GM10847 (cell line): Measurements from ENCODE around the gene SLC22A3.

Experiments
- POLR2A ChIP-seq: IDR thresholded peaks from 2 replicates; pipeline ENCODE4 v1.6.1; 2011; ENCODE audit not compliant: insufficient read length; ENCODE audit errors: extremely low read depth

Gene SLC22A3

DNA sequence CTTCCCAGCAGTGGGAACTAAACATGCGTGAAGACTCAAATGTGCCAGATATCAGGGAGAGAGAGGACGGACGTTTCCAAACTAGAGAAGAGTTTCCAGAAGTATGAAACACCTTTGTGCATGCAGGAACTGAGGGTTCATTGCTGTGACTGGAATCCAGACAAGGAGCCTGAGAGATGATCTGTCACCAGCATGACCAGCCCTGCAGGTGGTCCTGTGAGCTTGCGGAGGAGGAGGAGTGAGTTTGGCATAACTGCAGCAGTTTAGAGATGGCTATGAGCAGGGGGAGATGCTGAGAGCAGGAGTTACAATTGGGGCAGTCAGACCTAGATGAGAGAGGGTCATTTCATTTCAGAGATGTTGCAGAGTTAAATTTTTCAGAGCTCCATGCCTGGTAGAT lies 89.6 kb downstream of the SLC22A3 start:
- TF ChIP-seq POLR2A = no peak

DNA sequence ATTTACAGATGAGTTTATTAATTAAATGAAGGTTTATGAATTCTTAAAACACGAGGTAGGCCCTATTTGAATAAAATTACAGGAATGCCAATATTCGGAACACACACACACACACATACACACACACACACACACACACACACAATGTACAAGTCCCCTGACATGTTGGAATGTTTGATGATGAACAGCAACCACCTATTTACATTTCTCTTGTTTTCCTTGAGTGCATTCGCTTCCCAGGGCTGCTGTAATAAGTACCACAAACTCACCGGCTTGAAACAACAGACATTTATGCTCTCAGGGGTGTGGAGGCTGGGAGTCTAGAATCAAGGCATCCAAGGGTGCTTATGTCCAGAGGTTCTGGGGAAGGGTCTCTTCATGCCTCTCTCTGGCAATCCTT lies 90.3 kb downstream of the SLC22A3 start:
- no peak for TF ChIP-seq POLR2A

DNA sequence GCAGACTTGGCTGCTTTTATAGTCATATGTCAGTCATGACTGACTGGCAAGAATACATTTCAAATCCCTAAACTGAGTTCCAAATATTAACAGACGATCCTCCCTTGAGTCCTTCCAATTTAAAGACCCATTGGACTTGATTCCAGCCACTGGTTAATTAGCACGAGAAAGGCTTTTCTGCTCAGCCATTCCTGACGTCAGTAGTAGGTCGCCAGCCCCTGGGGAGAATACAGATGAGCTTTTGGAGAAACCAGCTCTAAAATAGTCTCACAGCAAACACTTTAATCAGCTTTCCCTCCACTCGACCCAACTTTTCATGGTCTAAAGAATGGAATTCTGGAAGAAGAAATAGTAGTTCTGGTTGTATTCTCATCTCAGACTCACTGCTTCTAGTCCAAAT lies 91.6 kb downstream of the SLC22A3 start:
- TF ChIP-seq POLR2A = no peak

DNA sequence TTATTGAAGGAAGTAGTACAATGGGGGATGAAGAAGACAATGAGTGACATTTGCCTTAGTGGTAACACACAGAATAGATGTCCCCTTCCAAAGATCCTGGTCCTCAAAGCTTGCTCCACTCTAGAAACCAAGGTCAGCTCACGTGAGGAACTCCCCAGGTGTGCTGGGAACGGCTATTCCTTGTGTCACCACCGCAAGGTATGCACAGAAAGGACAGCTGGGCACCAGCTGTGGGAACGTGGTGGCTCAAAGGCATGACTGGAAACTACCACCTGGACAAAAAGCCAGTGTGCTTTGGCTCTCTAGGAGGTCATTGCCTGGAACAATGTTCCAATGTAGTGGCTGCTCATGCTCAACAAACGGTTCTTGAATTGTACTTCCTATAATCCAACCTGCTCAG lies 94.0 kb downstream of the SLC22A3 start:
- no peak for TF ChIP-seq POLR2A

DNA sequence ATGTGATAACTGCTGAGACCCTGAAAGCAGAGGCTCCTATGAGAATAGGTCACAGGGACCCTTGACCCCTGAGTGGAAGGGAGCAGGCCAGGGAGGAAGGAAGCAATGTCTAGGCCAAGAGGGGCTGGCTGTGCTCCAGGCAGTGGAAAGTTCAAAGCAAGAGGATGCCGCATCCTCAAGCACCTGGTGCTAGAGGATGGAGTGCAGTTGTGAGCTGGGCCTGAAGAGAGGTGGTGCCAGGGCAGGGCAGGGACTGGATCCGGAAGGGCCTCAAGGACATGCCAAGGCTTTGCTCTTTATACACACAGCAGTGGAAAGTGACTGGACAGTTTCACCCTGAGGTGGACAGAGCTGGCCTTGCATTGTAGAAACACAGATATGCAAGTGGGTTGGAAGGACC lies 97.0 kb downstream of the SLC22A3 start:
- TF ChIP-seq POLR2A = no peak

DNA sequence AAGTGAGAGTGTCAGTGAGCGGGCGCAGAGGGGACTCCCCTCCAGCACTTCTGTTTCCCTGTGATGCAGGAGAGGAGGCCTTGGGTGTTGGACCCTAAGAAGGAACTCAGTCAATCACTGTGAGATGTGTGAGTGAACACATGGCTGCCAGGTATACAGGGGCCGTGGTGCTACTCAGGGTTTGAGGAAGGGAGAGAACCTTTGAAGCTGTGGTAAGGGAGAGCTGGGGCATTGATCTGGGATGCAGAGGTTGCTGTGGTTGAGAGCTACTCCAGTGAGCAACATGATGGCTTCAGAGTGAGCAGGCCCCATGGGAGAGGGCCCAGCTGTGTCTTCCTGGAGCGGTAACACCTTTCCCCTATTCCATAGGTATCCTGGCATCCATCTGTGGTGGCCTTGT lies 99.2 kb downstream of the SLC22A3 start:
- TF ChIP-seq POLR2A = no peak

DNA sequence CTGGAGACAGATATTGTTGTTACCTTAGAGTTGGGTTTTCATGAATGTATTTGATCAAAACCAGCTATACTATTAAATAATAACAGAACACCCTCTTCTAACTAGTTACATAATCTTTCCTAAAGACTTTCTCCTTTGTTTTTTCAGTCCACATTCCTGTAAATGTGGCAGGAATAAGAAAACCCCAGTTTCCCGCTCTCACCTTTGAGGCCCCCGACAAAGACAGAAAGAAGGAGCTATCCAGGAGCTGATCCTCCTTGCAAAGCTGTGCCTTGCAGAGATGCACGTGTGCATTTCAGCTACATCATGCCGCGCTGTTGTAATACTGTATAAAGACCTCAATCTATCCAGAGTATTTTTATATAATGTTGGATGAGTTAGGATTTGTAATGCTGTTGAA lies 102.7 kb downstream of the SLC22A3 start:
- TF ChIP-seq POLR2A = no peak

DNA sequence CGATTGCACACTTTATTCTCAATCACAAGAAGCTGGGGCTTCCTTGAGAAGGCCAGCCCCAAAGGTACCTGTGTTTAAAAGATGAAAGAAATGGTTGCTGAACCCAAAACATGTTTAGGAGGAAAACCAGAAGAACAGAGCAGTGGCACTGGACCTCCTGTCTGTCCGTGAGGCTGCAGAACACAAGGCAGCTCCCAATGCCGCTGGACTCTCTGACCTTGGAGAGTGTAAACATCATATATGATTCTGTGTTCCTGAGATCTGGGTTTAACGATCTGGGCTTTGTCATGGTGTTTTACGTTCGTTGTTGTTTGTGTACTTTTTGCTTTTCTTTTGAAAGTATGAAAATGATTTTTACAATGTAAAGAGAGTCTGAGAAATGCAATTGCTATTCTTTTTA lies 106.1 kb downstream of the SLC22A3 start:
- no peak for TF ChIP-seq POLR2A

DNA sequence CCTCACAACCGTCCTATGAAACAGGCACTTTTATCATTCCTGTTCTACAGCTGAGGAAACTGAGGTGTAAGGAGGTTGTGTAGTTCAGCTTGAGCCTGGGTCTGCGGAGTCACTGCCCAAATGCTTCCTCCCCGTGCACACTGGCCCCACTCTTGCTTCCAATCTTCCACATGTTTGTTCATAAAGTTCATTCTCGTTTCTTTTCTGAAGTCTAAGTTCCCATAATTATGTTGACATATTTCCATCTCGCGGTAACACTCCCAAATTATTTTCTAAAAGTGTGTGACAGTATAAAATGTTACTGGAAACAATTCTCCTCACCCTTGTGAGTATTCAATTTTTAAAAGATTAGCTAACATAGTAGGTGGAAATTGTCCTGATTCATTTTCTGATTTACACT lies 106.9 kb downstream of the SLC22A3 start:
- TF ChIP-seq POLR2A = no peak

DNA sequence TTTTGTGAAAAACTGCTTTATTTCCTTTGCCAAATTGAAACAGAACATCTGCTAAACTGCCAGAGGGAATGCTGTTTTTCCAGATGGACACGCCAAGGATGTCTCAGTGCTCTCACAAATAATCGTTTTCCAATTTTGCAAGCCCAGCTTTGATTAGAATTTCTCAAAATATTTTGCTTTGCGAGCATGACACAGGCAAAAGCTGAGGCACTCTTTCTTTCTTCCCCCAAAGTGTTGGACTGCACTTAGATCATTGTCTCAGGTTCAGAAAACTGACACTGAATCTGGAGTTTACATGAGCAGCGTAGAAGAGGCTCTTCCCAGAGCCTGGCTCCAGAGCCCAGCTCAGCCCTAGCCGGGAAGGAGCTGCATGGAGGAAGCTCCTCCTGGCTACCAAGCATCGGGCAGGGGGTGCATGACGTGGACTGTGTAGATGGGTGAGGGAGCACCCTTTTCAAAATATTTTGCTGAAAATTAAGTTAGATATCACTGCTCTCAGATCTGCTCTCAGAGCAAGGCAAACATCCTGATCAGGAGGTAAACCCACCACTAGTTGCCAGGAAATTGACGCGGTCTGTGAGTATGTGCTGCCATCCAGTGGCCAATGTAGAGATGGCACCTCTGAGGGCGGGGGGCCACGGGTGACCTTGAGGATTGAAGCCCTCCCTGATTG lies 107.5 kb downstream of the SLC22A3 start:
- TF ChIP-seq POLR2A = no peak

DNA sequence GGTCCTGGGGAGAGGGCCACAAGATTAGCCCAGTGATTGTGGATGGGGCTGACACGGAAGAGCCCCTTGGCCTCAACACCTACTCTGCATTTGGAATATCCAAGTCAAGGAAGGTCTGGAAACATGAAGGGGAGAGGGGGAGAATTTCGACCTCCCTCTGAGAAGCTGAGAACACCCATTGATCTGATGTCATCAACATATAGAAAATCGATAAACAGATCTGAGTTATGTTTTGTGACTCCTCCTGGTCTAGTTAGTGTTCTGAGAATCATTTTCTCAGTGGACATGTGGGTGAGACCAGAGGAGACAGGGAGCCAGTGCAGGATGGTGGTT lies 108.0 kb downstream of the SLC22A3 start:
- no peak for TF ChIP-seq POLR2A

DNA sequence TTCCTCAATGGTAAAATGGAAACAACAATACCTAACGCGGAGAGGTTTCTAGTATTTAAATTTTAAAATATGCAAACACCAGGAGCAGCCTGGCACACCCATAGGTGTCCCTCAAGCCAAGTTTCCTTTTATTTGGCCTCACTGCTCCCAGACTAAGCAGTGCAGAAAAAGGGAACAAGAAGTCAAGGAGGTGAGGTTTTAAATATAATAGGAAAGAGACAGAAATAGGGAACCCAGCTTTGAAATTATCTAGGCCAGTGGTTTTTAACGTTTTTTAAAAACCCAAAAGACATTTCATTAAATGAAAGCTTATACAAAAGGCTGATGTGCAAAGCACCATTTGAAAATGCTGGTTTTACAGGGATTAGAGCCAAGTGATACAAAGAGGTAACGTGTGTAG lies 109.6 kb downstream of the SLC22A3 start:
- no peak for TF ChIP-seq POLR2A

DNA sequence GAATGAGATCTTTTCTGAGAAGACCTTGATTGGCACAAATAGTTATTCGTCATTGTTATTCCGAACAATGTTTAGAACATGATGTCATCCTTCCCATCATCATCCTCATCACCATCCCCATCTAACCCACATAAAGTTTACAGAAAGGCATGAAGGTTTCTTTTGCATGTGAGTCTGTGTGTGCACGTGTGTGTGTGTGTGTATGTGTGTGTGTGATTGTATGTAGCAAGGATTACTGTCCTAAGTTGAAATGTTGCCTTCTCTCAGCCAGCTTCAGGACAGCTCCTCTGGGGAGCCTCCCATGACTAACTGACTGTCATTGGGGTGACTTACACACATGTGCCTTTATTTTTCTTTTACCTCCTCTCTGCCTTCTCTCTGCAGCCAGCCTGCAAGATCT lies 113.5 kb downstream of the SLC22A3 start:
- no peak for TF ChIP-seq POLR2A

DNA sequence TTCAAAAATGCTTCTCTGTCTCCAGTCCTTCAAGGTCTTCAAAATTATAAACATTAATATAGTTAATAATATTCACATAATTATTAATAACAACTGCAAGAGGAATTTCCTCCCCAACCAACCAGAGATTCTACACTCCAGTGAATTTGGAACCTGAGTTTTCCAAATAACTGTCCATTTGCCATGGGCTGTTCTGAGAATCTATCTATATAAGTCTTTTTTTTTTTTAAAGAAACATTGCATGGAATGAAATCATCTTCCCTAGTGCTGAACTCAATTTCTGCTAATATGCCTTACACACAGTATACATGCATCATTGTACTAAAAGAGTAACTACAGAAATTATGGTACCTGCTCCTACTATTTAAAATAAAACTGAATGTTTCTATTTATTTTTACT lies 113.9 kb downstream of the SLC22A3 start:
- TF ChIP-seq POLR2A = no peak

DNA sequence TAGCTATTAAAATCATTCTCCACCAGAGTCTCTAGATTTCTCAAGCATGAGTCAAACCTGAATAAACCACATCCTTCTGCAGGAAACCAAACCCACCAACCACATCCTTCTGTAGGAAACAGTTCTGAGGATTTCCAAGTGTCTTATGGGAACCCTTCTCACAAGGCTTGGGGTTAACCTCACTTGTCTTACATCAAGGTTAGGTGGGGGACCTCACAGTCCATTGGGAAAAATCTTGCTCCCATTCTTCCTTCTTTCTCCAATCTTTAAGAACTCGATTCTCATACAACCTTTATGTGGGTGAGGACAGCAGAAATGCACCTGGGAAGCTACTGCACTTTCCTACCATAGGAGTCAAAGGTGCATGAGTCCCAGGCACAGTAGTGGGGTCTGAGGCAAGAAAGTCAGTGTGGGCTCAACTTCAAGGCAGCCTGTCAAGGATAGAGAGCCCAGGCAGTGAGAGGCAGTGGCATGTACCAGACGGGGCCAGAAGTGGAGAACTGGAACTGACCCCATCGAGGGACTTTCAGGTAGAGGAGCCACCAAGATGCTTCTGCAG lies 114.5 kb downstream of the SLC22A3 start:
- no peak for TF ChIP-seq POLR2A

DNA sequence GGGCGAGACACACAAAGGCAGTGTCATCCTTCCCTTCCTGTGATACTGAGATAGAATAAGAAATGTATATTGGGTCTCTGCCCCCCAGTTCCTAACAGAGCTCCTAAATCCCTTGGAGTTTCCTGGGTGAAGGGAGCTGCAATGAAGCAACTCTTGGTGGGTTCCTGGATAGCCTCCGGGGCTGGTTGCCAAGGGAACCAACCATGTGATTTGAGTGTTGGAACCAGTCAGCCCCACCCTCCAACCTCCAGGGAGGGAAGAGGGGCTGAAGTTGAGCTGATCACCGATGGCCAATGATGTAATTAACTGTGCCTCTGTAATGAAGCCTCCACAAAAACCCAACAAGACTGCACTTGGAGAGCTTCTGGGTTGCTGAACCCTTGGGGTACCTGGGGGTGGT lies 116.6 kb downstream of the SLC22A3 start:
- no peak for TF ChIP-seq POLR2A

DNA sequence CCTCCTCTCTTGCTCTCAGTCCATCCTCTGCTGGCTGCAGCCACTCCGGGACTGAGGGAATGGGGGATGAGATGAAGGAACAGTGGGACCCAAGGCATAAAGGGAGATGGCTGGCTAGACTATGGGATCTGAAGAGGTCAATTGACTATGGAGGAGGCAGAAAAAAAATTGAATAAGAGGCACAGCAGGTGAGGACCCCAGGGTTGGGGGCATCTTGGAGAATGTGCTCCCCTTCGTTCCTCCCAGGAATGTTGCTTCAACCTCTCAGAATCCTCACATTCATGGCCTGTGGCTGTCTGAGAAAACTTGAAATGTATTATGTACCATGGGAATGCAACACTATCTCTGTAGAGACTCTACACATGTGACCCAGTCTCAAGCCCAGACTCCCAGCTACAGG lies 121.0 kb downstream of the SLC22A3 start:
- no peak for TF ChIP-seq POLR2A

DNA sequence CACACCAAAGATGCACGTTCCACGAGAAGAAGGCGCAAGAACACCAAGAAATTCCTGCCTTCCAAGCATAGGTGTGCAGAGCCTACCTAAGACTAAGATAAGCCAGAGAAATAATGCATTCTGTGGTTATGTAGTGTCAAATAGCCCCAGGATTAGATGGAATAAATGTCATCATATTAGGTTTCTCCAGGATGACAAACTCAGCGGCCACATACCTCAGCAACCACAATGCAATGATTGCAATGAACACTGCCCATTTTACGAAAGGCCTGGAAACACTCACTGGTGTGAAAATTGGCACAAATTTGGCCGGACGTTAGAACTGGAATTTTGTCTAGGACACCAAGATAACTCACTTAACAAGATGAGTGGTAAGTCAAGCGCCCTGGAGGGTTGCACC lies 129.7 kb downstream of the SLC22A3 start:
- no peak for TF ChIP-seq POLR2A

DNA sequence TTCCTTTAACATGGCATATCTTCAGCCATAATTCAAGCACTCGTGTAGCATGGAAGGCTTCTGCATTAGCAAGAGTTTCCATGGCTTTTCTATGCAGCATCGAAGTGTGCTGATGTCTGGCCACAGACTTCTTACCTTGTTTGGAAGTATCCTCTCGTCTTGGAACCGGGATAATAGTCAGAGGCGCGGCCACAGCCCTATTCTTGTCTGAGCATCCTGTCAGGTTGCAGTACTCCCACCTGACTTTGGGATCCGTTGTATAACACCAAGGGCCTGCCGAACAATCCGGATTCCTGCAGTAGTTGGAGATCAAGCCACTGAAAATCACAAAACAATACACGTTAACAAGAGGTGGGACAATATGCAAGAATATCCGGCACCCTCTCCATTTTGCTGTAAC lies 138.9 kb downstream of the SLC22A3 start:
- TF ChIP-seq POLR2A = no peak
